Upper lobe of right lung (tissue), 1 donor: ENCODE results near the gene MON2. TPM values are rescaled to one million over a fixed set of nuclear protein-coding genes. Genes with fewer than 3 reads are reported as not detected.
A peak's percentile ranks its signal among the peaks of the same experiment; 100 is the strongest.

ENCODE experiments used
- ATAC-seq: fragments of 200-7000 bp; cut with Tn5 transposase; one replicate; pipeline ENCODE4 v1.9.1; 2020; ENCODE audit warnings: mild to moderate bottlenecking, moderate library complexity
- DNase-seq: peaks from one replicate; pipeline ENCODE4 v3.0.0-alpha.2; 2020
- H3K27ac ChIP-seq: fragments of 200-600 bp; one replicate; pipeline ENCODE4 v1.8.0; 2022
- H3K27me3 ChIP-seq: fragments of 200-600 bp; one replicate; pipeline ENCODE4 v1.8.0; 2022; ENCODE audit warnings: mild to moderate bottlenecking
- H3K36me3 ChIP-seq: fragments of 200-600 bp; one replicate; pipeline ENCODE4 v1.8.0; 2022
- H3K4me1 ChIP-seq: fragments of 200-600 bp; one replicate; pipeline ENCODE4 v1.8.0; 2022
- H3K4me3 ChIP-seq: fragments of 200-600 bp; one replicate; pipeline ENCODE4 v1.8.0; 2022; ENCODE audit warnings: mild to moderate bottlenecking
- H3K9me3 ChIP-seq: fragments of 200-600 bp; one replicate; pipeline ENCODE4 v1.8.0; 2022
- intact Hi-C: fragments of 100-400 bp; cut with DNase I; formaldehyde crosslinking; loops from one replicate; pipeline ENCODE4 v1.11.0; 2022
- microRNA-seq: library from miRNA; unstranded; fragments of <30 nt; microRNA quantifications from one replicate; pipeline ENCODE4 v1.2.0, GENCODE V29; 2020; ENCODE audit warnings: borderline microRNAs expressed
- total RNA-seq: library from RNA; stranded (reverse); fragmentation: NEBNext Ultra II Directional; extraction: Animal tissue kit (Norgen Biotek cat#: 25700); gene quantifications from one replicate; pipeline ENCODE4 v1.2.1, GENCODE V29; 2021
- TF ChIP-seq, protein P1 (sequence below): fragments of 200-600 bp; IDR thresholded peaks from one replicate; pipeline ENCODE4 v1.8.0; 2022; ENCODE audit warnings: antibody characterized with exemption
- donor health status: DM: no; HTN: yes; CAD: no; lungs with severe emphysema.

The MON2 gene
- total RNA-seq, 1 donor from 2014 or later, result 58.2 TPM

DNA sequence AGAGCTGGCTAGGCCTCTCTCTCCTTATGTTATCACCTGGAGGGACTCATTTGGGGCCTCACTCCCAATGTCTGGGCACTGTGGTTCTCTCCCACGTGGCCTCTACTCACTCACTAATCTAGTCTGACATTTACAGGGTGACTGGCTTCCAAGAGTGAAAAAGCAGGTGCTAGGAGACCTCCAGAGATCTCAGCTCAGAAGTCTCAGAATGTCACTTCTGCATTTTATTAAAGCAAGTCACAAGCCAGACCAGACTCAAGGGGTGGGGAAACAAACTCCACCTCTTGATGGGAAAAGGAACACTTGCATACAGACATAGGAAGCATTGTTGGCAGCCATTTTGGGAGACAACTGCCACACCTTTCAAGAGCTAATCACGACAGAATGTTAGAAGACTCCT, 175.9 kb downstream of the MON2 start:
- no peak for ATAC-seq
- Histone ChIP-seq H3K27me3 (no peaks in the 10 kb centered on the region), H3K4me3 (no peak overlapping the region), H3K27ac (no peak overlapping the region), H3K36me3 (no peaks in the 10 kb centered on the region), H3K4me1 (no peaks in the 10 kb centered on the region), H3K9me3 (no peaks in the 10 kb centered on the region)
- no peak for DNase-seq
- intact Hi-C loops, result no loop called here
- TF ChIP-seq, protein P1, sequence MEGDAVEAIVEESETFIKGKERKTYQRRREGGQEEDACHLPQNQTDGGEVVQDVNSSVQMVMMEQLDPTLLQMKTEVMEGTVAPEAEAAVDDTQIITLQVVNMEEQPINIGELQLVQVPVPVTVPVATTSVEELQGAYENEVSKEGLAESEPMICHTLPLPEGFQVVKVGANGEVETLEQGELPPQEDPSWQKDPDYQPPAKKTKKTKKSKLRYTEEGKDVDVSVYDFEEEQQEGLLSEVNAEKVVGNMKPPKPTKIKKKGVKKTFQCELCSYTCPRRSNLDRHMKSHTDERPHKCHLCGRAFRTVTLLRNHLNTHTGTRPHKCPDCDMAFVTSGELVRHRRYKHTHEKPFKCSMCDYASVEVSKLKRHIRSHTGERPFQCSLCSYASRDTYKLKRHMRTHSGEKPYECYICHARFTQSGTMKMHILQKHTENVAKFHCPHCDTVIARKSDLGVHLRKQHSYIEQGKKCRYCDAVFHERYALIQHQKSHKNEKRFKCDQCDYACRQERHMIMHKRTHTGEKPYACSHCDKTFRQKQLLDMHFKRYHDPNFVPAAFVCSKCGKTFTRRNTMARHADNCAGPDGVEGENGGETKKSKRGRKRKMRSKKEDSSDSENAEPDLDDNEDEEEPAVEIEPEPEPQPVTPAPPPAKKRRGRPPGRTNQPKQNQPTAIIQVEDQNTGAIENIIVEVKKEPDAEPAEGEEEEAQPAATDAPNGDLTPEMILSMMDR, result no peak

DNA sequence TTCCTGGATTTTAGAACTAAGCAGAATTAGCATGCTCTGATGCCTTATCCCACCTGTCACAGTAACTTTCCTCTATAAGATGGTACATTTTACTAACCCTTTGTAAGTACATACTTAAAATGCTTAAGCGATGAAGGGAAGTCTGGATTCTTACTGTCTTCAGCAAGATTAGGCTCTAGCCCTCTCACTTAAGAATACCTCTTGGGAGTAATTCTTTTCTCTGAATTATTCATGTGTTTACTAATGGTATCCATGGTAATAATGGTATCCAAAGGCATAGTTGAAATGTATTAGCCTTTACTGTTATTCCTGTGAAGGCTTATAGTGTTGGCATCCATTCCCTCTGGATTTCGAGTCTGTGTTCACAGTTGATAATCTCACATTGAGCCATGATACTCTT, 176.9 kb downstream of the MON2 start:
- TF ChIP-seq, protein P1, result no peak
- ATAC-seq, result no peak
- intact Hi-C loops, result no loop called here

DNA sequence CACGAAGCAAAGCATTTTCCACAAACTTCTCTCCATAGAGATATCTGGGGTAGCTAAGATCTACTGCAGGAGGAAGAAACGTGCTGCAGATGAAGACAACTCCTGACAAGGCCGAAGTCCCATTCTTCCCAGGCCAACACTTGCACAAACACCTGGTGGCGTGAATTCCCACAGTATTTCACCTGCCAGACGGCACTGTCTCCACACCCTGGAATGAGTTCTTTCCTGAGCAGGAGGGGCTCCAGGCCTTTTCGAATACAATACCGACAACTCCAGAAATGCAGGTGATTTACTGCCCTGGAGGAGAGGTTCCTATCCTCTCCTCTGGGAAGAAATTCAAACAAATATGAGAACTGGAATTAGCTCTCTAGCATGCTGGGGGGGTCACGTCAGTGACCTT, 179.9 kb downstream of the MON2 start:
- Histone ChIP-seq H3K4me3 (no peak overlapping the region), H3K27me3 (no peaks in the 10 kb centered on the region), H3K27ac (no peak overlapping the region), H3K4me1 (no peaks in the 10 kb centered on the region), H3K36me3 (no peaks in the 10 kb centered on the region), H3K9me3 (no peaks in the 10 kb centered on the region)
- DNase-seq, result no peak
- TF ChIP-seq, protein P1, result no peak
- ATAC-seq, result no peak
- intact Hi-C loops, result no loop called here

More for the DNA sequence above, 176.9 kb downstream of the MON2 start:
- H3K4me1 ChIP-seq, result no peaks in the 10 kb centered on the region
- H3K9me3 ChIP-seq, result no peaks in the 10 kb centered on the region
- H3K4me3 ChIP-seq, result no peak overlapping the region
- no peak for DNase-seq
- no peak overlapping the region for H3K27ac ChIP-seq
- no peaks in the 10 kb centered on the region for H3K36me3 ChIP-seq
- no peaks in the 10 kb centered on the region for H3K27me3 ChIP-seq

DNA sequence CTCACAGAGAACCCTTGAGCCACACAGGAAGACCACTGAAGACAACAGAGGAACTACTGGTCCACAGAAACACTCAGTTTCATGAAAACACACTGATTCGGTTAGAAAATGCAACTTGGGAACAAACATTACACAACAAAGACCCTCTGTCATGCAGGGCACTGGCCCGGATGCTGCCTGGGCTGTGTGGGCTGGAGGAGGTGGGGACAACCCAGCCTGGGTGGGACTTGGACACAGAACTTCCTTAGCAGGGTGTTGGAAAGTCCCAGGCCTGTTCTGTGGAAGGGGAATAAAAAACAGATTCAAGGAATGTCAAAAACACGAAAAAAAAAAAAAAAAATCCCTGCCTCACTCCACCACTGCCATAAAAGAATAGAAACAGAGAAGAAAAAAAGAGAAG, 181.0 kb downstream of the MON2 start:
- intact Hi-C loops, result no loop called here
- no peaks in the 10 kb centered on the region for H3K4me1 ChIP-seq
- peak overlapping the region; percentile 60 for H3K27ac ChIP-seq
- no peaks in the 10 kb centered on the region for H3K9me3 ChIP-seq
- H3K27me3 ChIP-seq, result no peaks in the 10 kb centered on the region
- peak; percentile 65 for ATAC-seq
- no peaks in the 10 kb centered on the region for H3K36me3 ChIP-seq
- no peak overlapping the region for H3K4me3 ChIP-seq
- TF ChIP-seq, protein P1, result no peak
- no peak for DNase-seq

DNA sequence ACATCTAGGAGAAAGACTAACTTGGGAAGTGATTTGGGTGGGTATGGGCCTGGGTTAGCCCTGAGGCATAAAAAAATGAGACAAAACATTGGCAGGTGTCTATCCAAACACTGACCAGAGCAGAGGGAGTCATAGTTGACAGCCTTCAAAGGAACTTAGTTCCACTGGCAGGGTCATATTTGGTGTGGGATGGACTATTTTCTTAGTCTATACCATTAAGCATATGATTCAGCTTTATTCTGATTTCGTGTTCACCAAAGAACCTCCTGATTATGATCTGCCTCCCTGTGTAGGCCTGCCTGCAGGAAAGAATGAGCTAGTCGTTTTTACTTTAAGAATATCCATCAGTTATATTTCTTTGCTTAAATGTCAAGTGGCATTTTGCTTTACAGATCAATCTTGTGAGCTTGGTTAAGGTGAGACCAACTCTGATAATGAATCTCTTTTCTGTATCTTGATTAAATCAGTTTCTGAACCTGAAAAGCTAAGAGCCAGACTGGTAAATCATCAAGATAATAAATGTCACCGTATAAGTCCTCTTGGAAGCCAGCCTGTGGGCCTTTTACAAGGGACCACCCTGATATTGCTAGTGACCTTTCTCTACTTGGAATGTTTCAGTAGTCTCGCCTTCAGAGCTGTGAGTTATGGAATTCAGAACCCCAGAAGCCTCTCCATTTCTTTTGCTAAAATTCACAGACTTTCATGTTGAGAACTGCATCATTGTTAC, 182.9 kb downstream of the MON2 start:
- TF ChIP-seq, protein P1, result no peak
- H3K27me3 ChIP-seq, result no peaks in the 10 kb centered on the region
- ATAC-seq (no peak), DNase-seq (no peak)
- H3K4me3 ChIP-seq, result no peak overlapping the region
- H3K36me3 ChIP-seq, result no peaks in the 10 kb centered on the region
- H3K27ac ChIP-seq, result no peak overlapping the region
- H3K4me1 ChIP-seq, result no peaks in the 10 kb centered on the region
- H3K9me3 ChIP-seq, result no peaks in the 10 kb centered on the region
- intact Hi-C loops, result no loop called here

Small RNAs within 50 kb of the gene (microRNA-seq; reads per million reads assigned to microRNA genes)
- gene MIRLET7I, result 21,246 reads per million, percentile 97 among the genes with 10 or more reads in this experiment

Other genes starting within 250 kb of the MON2 start
- 87.3 TPM for gene USP15, start 206.4 kb upstream of the MON2 start, total RNA-seq